ENCODE data around the gene PQBP1. TPM values are rescaled to one million over a fixed set of nuclear protein-coding genes. Genes with fewer than 3 reads are reported as not detected.

PQBP1 gene
- total and polyA plus RNA-seq, 2 donors (not counting 3 experiments of a cell fraction or from before 2014, with no cell fraction given), result 86.3 to 86.8 TPM

- Histone ChIP-seq H4K20me1 (replicated peaks; ENCODE audit: control insufficient read depth, extremely low read depth, insufficient read depth, low read length) (no peaks in the 10 kb centered on the region), H3K9me3 (replicated peaks; ENCODE audit: control insufficient read depth, insufficient read depth, low read length) (no peaks in the 10 kb centered on the region), H3K36me3 (ENCODE audit: control insufficient read depth in 2 of 2, extremely low read depth in 1 of 2, insufficient read depth in 2 of 2, low read length in 2 of 2) (no peaks in the 10 kb centered on the region), H3K4me2 (ENCODE audit: insufficient read depth, low read length) (no peak overlapping the region), H3K4me1 (ENCODE audit: control insufficient read depth, extremely low read depth, insufficient read depth, low read length) (no peaks in the 10 kb centered on the region), H3K4me3 (replicated peaks in 1 of 3; ENCODE audit: insufficient read depth in 1 of 3, low read depth in 1 of 3, low read length in 3 of 3) (no peak overlapping the region), H3K9ac (replicated peaks; ENCODE audit: extremely low read depth, insufficient read depth, low read length) (no peak overlapping the region), H3K79me2 (ENCODE audit: control insufficient read depth, insufficient read depth, low read length) (no peaks in the 10 kb centered on the region), H2AFZ (ENCODE audit: low read depth, low read length) (no peak overlapping the region), H3K27ac (ENCODE audit: insufficient read depth, low read depth, low read length) (no peak overlapping the region), H3K27me3 (ENCODE audit: control insufficient read depth in 2 of 2, insufficient read depth in 2 of 2, low read length in 2 of 2) (no peaks in the 10 kb centered on the region), H3K9me1 (replicated peaks; ENCODE audit: control insufficient read depth, extremely low read depth, insufficient read depth, low read length) (no peaks in the 10 kb centered on the region)
- dilution Hi-C loops (cut with MboI; ENCODE audit: extremely low pct_ligation_motif_present, low sequenced_read_pairs), result no loop called here
- POLR2A ChIA-PET, result no interaction called here
- CTCF ChIA-PET, result no interaction called here
- no TSS peak for BruUV-seq (replicated peaks)
- TF ChIP-seq EZH2 (IDR thresholded peaks at IDR 0.05; ENCODE audit: borderline replicate concordance, low read depth, low read length, severe bottlenecking) (no peak), GATA2 (IDR thresholded peaks at IDR 0.05; ENCODE audit: insufficient read depth, insufficient read length, low read depth, low read length) (no peak), MAX (IDR thresholded peaks at IDR 0.05; ENCODE audit: insufficient read depth, insufficient read length) (no peak), CTCF (IDR thresholded peaks at IDR 0.05; ENCODE audit: extremely low read depth in 1 of 2, insufficient read depth in 1 of 2, low read depth in 1 of 2, low read length in 2 of 2) (peak in 1 of 2 donors; percentile 4)
- no peak for FAIRE-seq
- no peak for DNase-seq (ENCODE audit: low read depth, low spot score)
- intact Hi-C loops (cut with micrococcal nuclease), result no loop called here
Observed at GRCh38 chrX:48854898-48855297, 42.8 kb upstream of the PQBP1 start.

- Histone ChIP-seq H3K36me3 (ENCODE audit: control insufficient read depth in 2 of 2, extremely low read depth in 1 of 2, insufficient read depth in 2 of 2, low read length in 2 of 2) (no peaks in the 10 kb centered on the region), H3K27me3 (ENCODE audit: control insufficient read depth in 2 of 2, insufficient read depth in 2 of 2, low read length in 2 of 2) (no peaks in the 10 kb centered on the region), H3K9me1 (replicated peaks; ENCODE audit: control insufficient read depth, extremely low read depth, insufficient read depth, low read length) (no peaks in the 10 kb centered on the region), H3K9me3 (replicated peaks; ENCODE audit: control insufficient read depth, insufficient read depth, low read length) (no peaks in the 10 kb centered on the region), H4K20me1 (replicated peaks; ENCODE audit: control insufficient read depth, extremely low read depth, insufficient read depth, low read length) (no peaks in the 10 kb centered on the region), H3K4me2 (ENCODE audit: insufficient read depth, low read length) (no peak overlapping the region), H3K27ac (ENCODE audit: insufficient read depth, low read depth, low read length) (no peak overlapping the region), H3K9ac (replicated peaks; ENCODE audit: extremely low read depth, insufficient read depth, low read length) (no peak overlapping the region), H3K4me1 (ENCODE audit: control insufficient read depth, extremely low read depth, insufficient read depth, low read length) (peaks cover 2% of the 10 kb centered on the region), H3K79me2 (ENCODE audit: control insufficient read depth, insufficient read depth, low read length) (no peaks in the 10 kb centered on the region), H3K4me3 (replicated peaks in 1 of 3; ENCODE audit: insufficient read depth in 1 of 3, low read depth in 1 of 3, low read length in 3 of 3) (no peak overlapping the region), H2AFZ (ENCODE audit: low read depth, low read length) (no peak overlapping the region)
- BruUV-seq (replicated peaks), result no TSS peak
- no peak for TF ChIP-seq MYC (IDR thresholded peaks at IDR 0.05; ENCODE audit: low read depth, low read length)
- no peak for TF ChIP-seq CTCF (IDR thresholded peaks at IDR 0.05; ENCODE audit: extremely low read depth in 1 of 2, insufficient read depth in 1 of 2, low read depth in 1 of 2, low read length in 2 of 2)
- no peak for TF ChIP-seq JUN (IDR thresholded peaks at IDR 0.05; ENCODE audit: borderline replicate concordance, insufficient read depth, insufficient read length, low read depth)
- no peak for TF ChIP-seq EZH2 (IDR thresholded peaks at IDR 0.05; ENCODE audit: borderline replicate concordance, low read depth, low read length, severe bottlenecking)
- peak; percentile 48 for TF ChIP-seq GATA2 (IDR thresholded peaks at IDR 0.05; ENCODE audit: insufficient read depth, insufficient read length, low read depth, low read length)
- DNase-seq (ENCODE audit: low read depth, low spot score) (peak; percentile 3), FAIRE-seq (peak; percentile 77)
- ChIA-PET POLR2A (no interaction called here), CTCF (interaction anchor here (0.9 kb wide), 1 partner anchor 27 kb away, joined by 5 read pairs; no protein-coding TSS in a partner anchor)
- intact Hi-C loops (cut with micrococcal nuclease) (no loop called here), dilution Hi-C loops (cut with MboI; ENCODE audit: extremely low pct_ligation_motif_present, low sequenced_read_pairs) (no loop called here)
Observed at GRCh38 chrX:48864210-48864609, 33.5 kb upstream of the PQBP1 start.

Measured in endothelial cell of umbilical vein (primary cell).